ENCODE data around the gene EHF. TPM values are rescaled to one million over a fixed set of nuclear protein-coding genes. Genes with fewer than 3 reads are reported as not detected.
"Not testable (repeated sequence)": the region's sequence is repeated elsewhere in the genome, so short reads cannot be mapped to it uniquely, and the experiment has no call there.

Gene EHF
- total and polyA plus RNA-seq, 2 of the 8 experiments (the other 6 are each of a cell fraction or from before 2014, with no cell fraction given): not detected

- H2BK15ac ChIP-seq (ENCODE audit: low read length); H3K79me2 ChIP-seq (ENCODE audit: control insufficient read depth in 1 of 2, insufficient read depth in 2 of 2, low read length in 2 of 2); H4K8ac ChIP-seq (ENCODE audit: extremely low read depth, insufficient read depth, low read length); DNase-seq (ENCODE audit: low read depth in 1 of 2, low spot score in 2 of 2); H2BK5ac ChIP-seq (ENCODE audit: low read depth, low read length); H3K56ac ChIP-seq (replicated peaks; ENCODE audit: insufficient read length, low read depth, low read length); H4K20me1 ChIP-seq (replicated peaks in 1 of 2; ENCODE audit: control insufficient read depth in 1 of 2, insufficient read depth in 2 of 2, low read length in 2 of 2); H3K4me2 ChIP-seq (ENCODE audit: insufficient read depth in 1 of 2, low read depth in 2 of 2, low read length in 2 of 2); H3K79me1 ChIP-seq (ENCODE audit: low read depth, low read length); H3K27me3 ChIP-seq (replicated peaks in 1 of 4; ENCODE audit: control insufficient read depth in 3 of 4, extremely low read depth in 1 of 4, insufficient read depth in 3 of 4, low read length in 3 of 4); H3K18ac ChIP-seq (ENCODE audit: extremely low read depth, low read length); H2BK12ac ChIP-seq (ENCODE audit: low read depth, low read length); H3K4me1 ChIP-seq (replicated peaks in 1 of 4; ENCODE audit: control insufficient read depth in 3 of 4, insufficient read depth in 4 of 4, low read length in 3 of 4); H2BK120ac ChIP-seq (replicated peaks; ENCODE audit: low read depth, low read length); H3K27ac ChIP-seq (ENCODE audit: low read depth, low read length); H3K9me3 ChIP-seq (ENCODE audit: insufficient read depth in 2 of 2, low read depth in 1 of 2, low read length in 1 of 2); H3K23ac ChIP-seq (ENCODE audit: insufficient read length); FAIRE-seq; H2AK5ac ChIP-seq (ENCODE audit: low read depth, low read length); H2BK20ac ChIP-seq (ENCODE audit: low read length); H4K91ac ChIP-seq (replicated peaks; ENCODE audit: insufficient read length, low read length); H3K9ac ChIP-seq (replicated peaks in 1 of 4; ENCODE audit: extremely low read depth in 1 of 4, low read depth in 3 of 4, low read length in 3 of 4); POLR2A ChIA-PET (ENCODE audit: partially characterized antibody); H3K4me3 ChIP-seq (ENCODE audit: extremely low read depth in 1 of 4, insufficient read depth in 2 of 4, low read depth in 3 of 4, low read length in 4 of 4); H2AFZ ChIP-seq (ENCODE audit: low read length); H3K14ac ChIP-seq (ENCODE audit: insufficient read length); H3K4ac ChIP-seq (replicated peaks; ENCODE audit: insufficient read length, low read depth, low read length); H3K23me2 ChIP-seq (ENCODE audit: low read depth, low read length); H4K5ac ChIP-seq (ENCODE audit: insufficient read length, low read depth, low read length); H3K36me3 ChIP-seq (ENCODE audit: control insufficient read depth in 2 of 4, insufficient read depth in 4 of 4, low read length in 3 of 4): not testable (repeated sequence)
- WGBS, 2 experiments (ENCODE audit: extremely low coverage in 1 of 2, insufficient coverage in 1 of 2, insufficient read length in 1 of 2, insufficient replicate concordance in 2 of 2, low coverage in 1 of 2, low lambda C conversion rate in 2 of 2, missing lambda C conversion rate in 1 of 2): 86% methylated on average over 7 of the region's 7 CpGs; no CpG with 5 or more reads in 1 of the 2 experiments
- CTCF ChIA-PET (ENCODE audit: partially characterized antibody): interaction anchor here (3.9 kb wide), 1 partner anchor 24 kb away, joined by 28 read pairs; no protein-coding TSS in a partner anchor
Measured at GRCh38 chr11:34589177-34589576, 31.7 kb upstream of the EHF start.
